NCI-H460 (cell line): ENCODE data around the gene DPP10. TPM values are rescaled to one million over a fixed set of nuclear protein-coding genes. Genes with fewer than 3 reads are reported as not detected.

ENCODE experiments used
- DNase-seq: peaks from one replicate; pipeline ENCODE4 v3.0.0-alpha.2; 2016; ENCODE audit warnings: low read depth; ENCODE audit errors: extremely low read depth
- total RNA-seq: library from RNA; depleted of rRNA; stranded (reverse); fragments of >200 nt; shearing (Covaris generic); gene quantifications from 2 replicates; pipeline ENCODE4 v1.2.3, GENCODE V29; 2014

DPP10 gene
- total RNA-seq, 1 experiment from 2014 or later: 53.0 TPM

- DNase-seq: no peak
Observed at GRCh38 chr2:114789989-114790388, 347.5 kb downstream of the DPP10 start.

- no peak for DNase-seq
Observed at GRCh38 chr2:114797540-114797939, 355.1 kb downstream of the DPP10 start.

- no peak for DNase-seq
Observed at GRCh38 chr2:114797942-114798341, 355.5 kb downstream of the DPP10 start.

GRCh38 chr2:114800371-114800770, 357.9 kb downstream of the DPP10 start:
- no peak for DNase-seq

- DNase-seq: no peak
Observed at GRCh38 chr2:114805195-114805594, 362.8 kb downstream of the DPP10 start.

GRCh38 chr2:114810092-114810491, 367.7 kb downstream of the DPP10 start:
- DNase-seq: no peak

- no peak for DNase-seq
Observed at GRCh38 chr2:114812261-114812660, 369.8 kb downstream of the DPP10 start.

GRCh38 chr2:114814355-114814754, 371.9 kb downstream of the DPP10 start:
- DNase-seq: no peak

GRCh38 chr2:114821055-114821454, 378.6 kb downstream of the DPP10 start:
- DNase-seq: no peak

GRCh38 chr2:114843963-114844362, 401.5 kb downstream of the DPP10 start:
- DNase-seq: no peak

- no peak for DNase-seq
Observed at GRCh38 chr2:114857196-114857595, 414.8 kb downstream of the DPP10 start.

GRCh38 chr2:114859726-114860510, 417.5 kb downstream of the DPP10 start:
- no peak for DNase-seq

GRCh38 chr2:114862243-114862642, 419.8 kb downstream of the DPP10 start:
- DNase-seq: no peak

GRCh38 chr2:114864901-114865300, 422.5 kb downstream of the DPP10 start:
- DNase-seq: no peak

- no peak for DNase-seq
Observed at GRCh38 chr2:114880046-114880445, 437.6 kb downstream of the DPP10 start.

GRCh38 chr2:114919985-114920384, 477.5 kb downstream of the DPP10 start:
- DNase-seq: no peak

GRCh38 chr2:114922076-114922475, 479.6 kb downstream of the DPP10 start:
- no peak for DNase-seq

GRCh38 chr2:114925296-114926255, 483.1 kb downstream of the DPP10 start:
- no peak for DNase-seq

- no peak for DNase-seq
Observed at GRCh38 chr2:114926303-114926702, 483.9 kb downstream of the DPP10 start.

- no peak for DNase-seq
Observed at GRCh38 chr2:114929225-114929624, 486.8 kb downstream of the DPP10 start.

- no peak for DNase-seq
Observed at GRCh38 chr2:114933671-114934241, 491.3 kb downstream of the DPP10 start.
